ENCODE measurements around the gene CACNA1D.
"Not testable (repeated sequence)": the region's sequence is repeated elsewhere in the genome, so short reads cannot be mapped to it uniquely, and the experiment has no call there.

CACNA1D gene

DNA sequence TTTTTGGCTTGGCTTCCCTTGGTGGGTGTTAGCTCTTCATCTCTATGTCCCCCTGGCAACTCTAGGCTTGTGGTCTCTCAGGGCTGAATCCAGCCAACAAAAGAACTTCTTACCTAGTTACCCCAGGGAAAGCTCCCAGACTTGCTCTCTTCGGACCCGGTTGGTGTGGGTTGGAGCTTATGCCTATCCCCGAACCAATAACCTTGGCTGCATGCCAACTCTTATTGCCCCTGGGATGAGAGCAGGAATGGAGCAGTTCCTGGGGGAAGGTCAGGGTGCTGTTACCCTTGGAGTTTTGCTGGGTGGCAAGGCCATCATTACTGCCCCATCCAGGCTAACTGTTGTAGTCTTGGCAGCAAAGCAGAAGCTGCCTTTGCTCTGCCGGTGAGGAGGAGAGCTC is 147.8 kb downstream of the CACNA1D start:
- DNase-seq, result no peak
- intact Hi-C loops (cut with DNase I), result no loop called here

GRCh38 chr3:53643757-53644156 is 149.3 kb downstream of the CACNA1D start:
- intact Hi-C loops (cut with DNase I), result no loop called here

DNA sequence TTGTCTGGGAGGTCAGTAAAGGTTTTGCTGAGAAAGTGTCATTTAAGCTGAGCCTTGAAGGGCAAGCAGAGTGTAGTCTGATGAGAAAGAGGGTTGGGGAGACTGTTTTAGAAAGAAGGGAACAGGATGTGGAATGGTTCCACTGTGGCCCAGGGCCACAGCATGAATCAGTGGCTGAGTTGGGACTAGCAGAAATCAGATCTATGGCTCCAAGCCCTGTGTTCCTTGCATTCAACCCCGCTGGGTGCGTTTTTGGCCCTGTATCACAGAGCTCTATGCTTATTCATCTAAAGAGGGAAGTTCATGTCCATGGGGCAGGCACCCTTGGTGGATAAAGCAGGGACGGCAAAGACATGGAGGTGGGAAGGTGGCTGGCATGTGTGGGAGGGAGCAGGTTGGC is 151.3 kb downstream of the CACNA1D start:
- intact Hi-C loops (cut with DNase I), result no loop called here
- no peak for DNase-seq

More at GRCh38 chr3:53643757-53644156, 149.3 kb downstream of the CACNA1D start:
- DNase-seq, result no peak

DNA sequence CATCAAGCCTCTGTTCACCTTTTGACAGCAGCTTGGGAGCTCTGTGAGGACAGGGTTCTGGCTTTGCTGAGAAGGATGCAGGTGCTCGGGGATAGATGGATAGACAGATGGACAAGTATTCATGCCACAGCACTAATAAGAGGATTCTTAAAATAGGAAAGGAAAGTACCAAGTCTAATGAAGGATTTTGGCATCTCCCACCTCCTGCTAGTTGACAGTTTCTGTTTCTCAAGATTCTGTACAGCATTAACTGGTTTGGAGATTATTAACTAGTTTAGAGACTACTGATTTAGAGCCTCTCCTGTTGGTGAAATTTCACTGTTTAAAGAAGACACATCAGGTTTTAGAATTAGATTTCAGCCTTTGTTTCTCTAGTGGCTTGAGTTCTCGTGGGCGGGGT is 152.3 kb downstream of the CACNA1D start:
- DNase-seq, result no peak
- intact Hi-C loops (cut with DNase I), result no loop called here

GRCh38 chr3:53649816-53650215 is 155.4 kb downstream of the CACNA1D start:
- DNase-seq, result no peak
- intact Hi-C loops (cut with DNase I), result no loop called here

DNA sequence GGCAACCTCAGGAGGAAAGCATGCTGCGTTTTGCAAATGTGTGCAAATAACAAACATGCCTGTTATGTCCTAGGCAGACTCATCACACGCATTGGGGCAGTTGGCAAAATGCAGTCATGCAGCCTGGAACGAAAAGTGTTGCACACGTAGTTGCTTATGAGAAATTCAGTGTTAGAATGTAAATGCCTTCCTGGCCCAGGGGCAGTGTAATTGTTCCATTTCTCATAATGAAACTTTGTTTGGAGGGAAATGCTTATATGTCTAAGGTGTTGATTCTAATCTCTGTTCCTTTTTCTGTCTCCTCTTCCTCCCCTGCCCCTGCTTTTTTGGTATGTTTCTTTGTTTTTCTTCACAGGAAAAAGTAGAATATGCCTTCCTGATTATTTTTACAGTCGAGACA is 156.0 kb downstream of the CACNA1D start:
- intact Hi-C loops (cut with DNase I), result no loop called here
- DNase-seq, result no peak

- intact Hi-C loops (cut with DNase I), result no loop called here
- DNase-seq, result no peak
Measured at GRCh38 chr3:53650928-53651661, 156.7 kb downstream of the CACNA1D start.

DNA sequence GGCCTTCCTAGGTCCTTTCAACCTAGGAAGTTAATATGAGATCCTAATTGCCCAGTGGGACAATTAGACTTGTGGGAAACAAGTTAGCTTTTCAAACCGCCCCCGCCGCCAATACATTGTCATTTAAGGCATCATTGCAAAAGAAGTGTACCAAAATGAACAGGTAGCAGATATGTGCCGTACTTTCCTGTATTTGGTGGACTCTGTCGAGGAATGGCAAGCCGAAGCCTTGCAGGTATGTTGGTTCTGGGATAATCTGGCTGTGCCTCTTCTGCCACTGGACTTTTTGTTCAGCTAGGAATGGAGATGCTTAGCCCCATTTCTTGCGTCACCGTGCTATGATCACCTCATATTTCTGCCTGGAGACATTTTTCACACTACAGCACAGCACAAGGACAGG is 157.5 kb downstream of the CACNA1D start:
- intact Hi-C loops (cut with DNase I), result no loop called here
- no peak for DNase-seq

DNA sequence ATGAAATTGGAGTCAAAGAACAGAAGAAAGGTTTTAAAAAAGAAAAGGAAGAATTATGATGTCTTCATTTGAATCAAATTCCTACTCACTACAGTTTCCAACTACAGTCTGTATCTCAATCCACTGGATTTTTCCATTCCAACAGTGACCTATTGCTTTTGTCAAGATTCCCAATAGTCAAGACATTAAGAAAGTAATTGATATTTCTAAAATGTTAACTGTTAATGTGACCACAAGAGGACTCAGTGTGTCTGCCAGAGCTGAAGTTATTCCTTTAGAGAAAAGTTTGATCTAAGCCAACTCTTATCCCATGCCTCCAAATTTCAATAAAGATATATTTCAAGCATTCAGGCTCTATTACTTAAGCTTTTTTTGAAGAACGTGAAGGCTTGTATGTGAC is 163.2 kb downstream of the CACNA1D start:
- DNase-seq, result no peak
- intact Hi-C loops (cut with DNase I), result no loop called here

DNA sequence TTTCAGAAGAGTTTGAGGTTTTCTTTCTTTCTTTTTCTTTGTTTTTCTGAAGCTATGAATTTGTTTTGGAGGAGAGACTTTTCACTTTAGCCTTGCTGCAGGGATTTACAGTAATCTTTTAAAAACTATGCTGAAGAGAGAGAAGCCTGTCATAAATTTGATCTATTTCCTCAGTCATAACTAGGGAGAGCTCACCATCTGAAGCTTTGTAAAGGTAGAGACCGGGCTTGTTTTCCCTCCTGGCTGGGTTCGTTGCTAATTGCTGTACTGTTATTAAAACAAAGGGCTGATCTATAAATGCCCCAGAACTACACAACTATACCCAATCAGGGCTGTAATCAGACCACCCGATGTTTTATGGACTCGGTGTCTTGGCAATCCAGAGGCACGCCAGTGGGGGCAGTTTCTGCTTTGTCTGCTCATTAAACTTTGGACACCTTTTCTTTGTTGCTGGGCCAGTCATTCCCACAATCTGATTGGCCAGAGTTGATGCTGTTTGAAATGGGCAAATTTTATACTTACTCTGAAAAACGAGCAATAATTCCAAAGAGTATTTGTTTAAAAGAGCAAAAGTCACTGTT is 164.3 kb downstream of the CACNA1D start:
- intact Hi-C loops (cut with DNase I), result no loop called here
- DNase-seq, result no peak

DNA sequence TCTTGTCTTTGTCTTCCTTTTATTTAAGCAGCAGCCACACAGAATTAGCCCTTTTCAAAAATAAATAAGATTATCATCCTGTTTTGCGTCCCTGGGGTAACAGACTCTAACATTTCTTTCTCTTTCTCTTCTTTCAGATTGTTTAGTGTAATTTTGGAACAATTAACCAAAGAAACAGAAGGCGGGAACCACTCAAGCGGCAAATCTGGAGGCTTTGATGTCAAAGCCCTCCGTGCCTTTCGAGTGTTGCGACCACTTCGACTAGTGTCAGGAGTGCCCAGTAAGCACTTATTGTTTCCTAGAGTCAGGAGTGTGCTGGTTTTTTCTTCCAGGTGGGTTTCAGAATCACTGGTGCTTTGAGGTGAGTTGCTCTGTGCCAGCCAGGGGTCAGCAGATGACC is 165.6 kb downstream of the CACNA1D start:
- no peak for DNase-seq
- intact Hi-C loops (cut with DNase I), result no loop called here

- intact Hi-C loops (cut with DNase I), result no loop called here
- DNase-seq, result no peak
Measured at GRCh38 chr3:53661480-53661879, 167.1 kb downstream of the CACNA1D start.

- intact Hi-C loops (cut with DNase I); DNase-seq: not testable (repeated sequence)
Measured at GRCh38 chr3:53664812-53665211, 170.4 kb downstream of the CACNA1D start.

- intact Hi-C loops (cut with DNase I), result no loop called here
- DNase-seq, result no peak
Measured at GRCh38 chr3:53665608-53666425, 171.4 kb downstream of the CACNA1D start.

GRCh38 chr3:53668872-53669271 is 174.5 kb downstream of the CACNA1D start:
- intact Hi-C loops (cut with DNase I), result no loop called here
- DNase-seq, result no peak

DNA sequence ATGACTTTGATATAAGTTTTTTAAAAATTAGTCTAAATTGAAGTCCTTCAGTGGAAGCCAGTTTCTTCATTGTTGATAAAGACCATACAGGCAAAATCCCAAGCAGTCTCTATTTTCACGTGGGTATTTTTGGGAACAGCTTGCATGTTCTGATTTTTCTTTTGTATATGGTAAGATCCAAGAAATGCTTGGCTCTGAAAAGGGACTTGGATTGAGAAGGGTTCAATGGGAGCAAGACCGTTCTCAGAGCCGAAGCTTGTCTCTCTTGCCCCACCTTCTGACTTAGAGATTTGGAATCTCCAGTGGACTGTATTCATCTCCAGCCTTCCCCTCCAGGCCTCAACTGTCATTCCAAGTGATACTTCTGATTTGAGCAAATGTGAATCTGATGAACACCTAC is 176.3 kb downstream of the CACNA1D start:
- intact Hi-C loops (cut with DNase I), result no loop called here

GRCh38 chr3:53671192-53671960 is 177.0 kb downstream of the CACNA1D start:
- intact Hi-C loops (cut with DNase I), result no loop called here
- DNase-seq, result no peak

More for the DNA sequence above, 176.3 kb downstream of the CACNA1D start:
- no peak for DNase-seq

DNA sequence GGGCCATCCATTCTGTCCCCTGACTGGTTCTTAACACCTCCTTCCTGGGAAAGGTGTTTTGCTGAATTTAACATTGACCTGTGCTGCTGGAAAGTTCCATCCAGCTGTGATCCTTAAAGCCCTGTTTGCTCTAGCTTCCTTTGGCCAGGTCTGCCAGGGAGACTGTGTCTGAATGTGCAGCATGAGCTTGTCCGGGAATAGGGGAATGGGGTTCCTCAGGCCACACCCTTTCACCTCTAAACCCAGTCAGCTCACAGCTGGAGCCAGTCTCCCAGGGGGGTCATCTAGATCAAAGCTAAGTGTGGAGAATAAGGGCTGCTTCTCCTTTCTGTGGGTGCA is 177.5 kb downstream of the CACNA1D start:
- DNase-seq, result no peak
- intact Hi-C loops (cut with DNase I), result no loop called here

GRCh38 chr3:53672981-53673380 is 178.6 kb downstream of the CACNA1D start:
- intact Hi-C loops (cut with DNase I), result no loop called here
- no peak for DNase-seq

DNA sequence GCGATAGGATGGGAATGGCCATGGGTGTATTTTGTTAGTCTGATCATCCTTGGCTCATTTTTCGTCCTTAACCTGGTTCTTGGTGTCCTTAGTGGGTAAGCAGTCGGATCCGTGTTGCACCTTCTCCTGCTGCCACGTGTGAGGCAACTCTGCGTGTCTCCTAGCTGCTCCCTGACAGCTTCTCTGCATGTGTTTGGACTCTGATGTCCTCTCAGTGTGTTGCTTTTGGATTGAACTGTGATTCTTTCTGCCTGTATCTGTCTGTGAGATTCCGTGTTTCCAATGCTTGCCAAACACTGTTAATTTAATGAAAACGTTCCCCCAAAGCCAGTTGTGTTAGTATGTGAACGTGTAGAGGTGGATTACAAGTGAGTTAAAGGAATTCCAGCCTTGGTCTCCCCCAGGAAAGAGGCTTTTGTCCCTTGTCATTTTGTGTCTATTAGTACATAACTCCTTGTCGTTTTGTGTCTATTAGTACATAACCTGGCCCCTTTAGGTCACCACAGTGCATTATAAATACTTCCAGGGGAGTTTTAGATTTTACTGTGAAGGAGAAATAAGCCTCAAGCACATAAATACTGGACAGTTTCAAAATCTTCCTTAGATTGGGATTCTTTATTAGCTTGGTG is 179.4 kb downstream of the CACNA1D start:
- intact Hi-C loops (cut with DNase I), result no loop called here
- no peak for DNase-seq

DNA sequence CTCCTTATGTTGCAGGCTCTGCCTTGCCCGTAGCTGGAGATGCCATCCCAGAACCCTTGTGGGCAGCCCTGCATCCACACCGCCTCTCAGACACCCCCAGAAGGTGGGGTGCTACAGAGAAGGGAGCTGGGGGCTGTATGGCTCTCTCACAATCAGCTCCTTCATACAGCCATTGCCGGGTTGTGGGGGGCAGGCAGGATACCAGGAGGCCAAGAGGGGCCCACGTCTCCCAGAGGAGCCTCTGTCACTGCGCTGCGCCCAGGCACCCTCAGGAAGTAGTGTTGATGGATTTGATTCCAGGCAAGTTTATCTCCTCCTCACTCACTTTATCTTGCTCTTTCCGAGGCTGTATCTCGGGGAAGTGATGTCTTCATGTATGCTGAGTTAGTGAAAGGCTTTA is 180.2 kb downstream of the CACNA1D start:
- intact Hi-C loops (cut with DNase I), result no loop called here
- peak in 2 of 10 donors; percentile 11 to 72 for DNase-seq

All from posterior cingulate gyrus (tissue), 11 donors.